NCI-H1436 (cell line): ENCODE measurements around the gene SLC9C1.
"Not testable (repeated sequence)": the region's sequence is repeated elsewhere in the genome, so short reads cannot be mapped to it uniquely, and the experiment has no call there.

Experiments
- DNase-seq: peaks from one replicate; lab custom pipeline; 2025; lab: John Stamatoyannopoulos, UW

The SLC9C1 gene

GRCh38 chr3:112187300-112187699, 106.7 kb downstream of the SLC9C1 start:
- DNase-seq = no peak

GRCh38 chr3:112185423-112186035, 108.5 kb downstream of the SLC9C1 start:
- not testable (repeated sequence) for DNase-seq

DNA sequence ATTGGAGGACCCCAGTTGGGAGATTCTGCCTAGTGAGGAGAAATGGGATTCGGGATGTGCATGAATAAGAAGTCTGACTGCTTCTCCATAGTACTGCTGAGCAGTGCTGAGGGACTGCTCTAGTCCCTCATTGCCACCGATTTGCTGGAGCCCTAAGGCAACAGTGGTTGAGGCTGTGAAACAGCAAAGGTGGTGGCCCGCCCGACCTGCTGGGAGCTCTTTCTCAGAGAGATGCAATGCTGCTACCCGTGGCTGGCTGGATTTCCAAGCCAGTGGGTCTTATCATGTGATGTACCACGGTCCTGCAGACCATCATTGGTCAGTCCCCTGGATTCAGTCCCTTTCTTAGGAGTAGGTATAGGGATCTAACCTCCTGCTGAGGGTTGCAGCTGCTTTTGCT, 118.4 kb downstream of the SLC9C1 start:
- no peak for DNase-seq

DNA sequence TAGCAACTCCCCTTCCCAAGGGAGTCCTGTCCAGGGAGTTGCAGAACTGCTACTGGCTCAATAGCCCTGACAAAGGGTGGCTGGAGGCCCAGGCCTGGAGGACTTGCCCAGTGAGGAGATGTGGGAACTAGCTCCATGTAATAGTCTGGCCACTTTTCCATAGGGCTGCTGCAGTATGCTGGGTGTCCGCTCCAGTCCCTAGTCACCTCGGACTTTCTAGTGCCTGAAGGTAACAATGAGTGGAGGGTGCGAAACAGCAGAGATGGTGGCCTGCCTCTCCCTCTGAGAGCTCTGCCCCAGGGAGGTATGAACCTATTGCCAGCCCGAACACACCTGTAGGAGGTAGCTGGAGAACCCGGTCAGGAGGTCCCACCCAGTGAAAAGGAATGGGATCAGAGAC, 119.0 kb downstream of the SLC9C1 start:
- no peak for DNase-seq

GRCh38 chr3:112171144-112171543, 122.9 kb downstream of the SLC9C1 start:
- DNase-seq = no peak

GRCh38 chr3:112170046-112170445, 124.0 kb downstream of the SLC9C1 start:
- DNase-seq = no peak

- no peak for DNase-seq
These were observed 126.3 kb downstream of the SLC9C1 start for GRCh38 chr3:112167758-112168157.

DNA sequence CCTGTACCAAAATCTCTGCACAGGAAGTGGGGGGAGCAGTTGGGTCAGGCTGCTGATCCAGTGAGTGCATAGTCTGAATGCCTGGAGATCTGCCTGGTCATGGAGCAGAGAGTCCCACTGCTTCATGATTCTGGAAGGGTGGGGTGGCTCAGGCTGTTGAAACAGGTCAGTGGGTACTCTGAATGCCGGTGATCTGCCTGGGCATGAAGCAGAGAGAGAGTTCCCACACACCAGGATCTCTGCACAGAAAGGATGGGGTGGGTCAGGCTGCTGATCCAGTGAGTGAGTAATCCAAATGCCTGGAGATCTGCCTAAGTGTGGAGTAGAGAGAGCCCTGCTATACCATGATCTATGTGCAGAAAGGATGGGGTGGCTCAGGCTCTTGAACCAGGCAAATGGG, 144.9 kb downstream of the SLC9C1 start:
- DNase-seq = no peak

DNA sequence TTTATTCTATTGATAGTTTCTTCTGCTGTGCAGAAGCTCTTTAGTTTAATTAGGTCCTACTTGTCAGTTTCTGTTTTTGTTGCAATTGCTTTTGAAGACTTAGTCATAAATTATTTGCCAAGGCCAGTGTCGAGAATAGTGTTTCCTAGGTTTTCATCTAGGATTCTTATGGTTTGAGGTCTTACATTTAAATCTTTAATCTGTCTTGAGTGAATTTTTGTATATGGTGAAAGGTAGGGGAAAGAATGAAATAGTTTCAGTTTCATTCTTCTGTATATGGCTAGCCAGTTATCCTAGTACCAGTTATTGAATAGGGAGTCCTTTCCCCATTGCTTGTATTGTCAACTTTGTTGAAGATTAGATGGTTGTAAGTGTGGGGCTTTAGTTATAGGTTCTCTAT, 150.3 kb downstream of the SLC9C1 start:
- no peak for DNase-seq

GRCh38 chr3:112143251-112143650, 150.8 kb downstream of the SLC9C1 start:
- DNase-seq = no peak

DNA sequence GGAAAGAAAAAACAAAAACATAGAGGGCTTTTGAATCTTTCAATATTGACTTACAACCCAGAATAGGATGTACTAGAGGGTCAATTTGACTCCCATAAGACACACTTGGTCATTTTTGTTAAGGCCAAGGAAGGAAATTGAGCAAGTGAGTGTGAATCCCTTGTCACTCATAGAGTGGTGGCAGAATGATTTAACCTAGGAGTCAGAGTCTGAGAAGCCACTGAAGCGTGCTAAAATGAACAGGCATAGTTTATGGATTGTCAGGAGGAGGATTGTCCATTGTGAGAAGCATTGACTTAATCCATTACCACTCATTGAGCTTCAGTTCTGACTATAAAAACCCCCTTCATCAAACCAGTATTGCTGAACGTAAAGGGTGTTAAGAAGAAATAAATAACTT, 152.7 kb downstream of the SLC9C1 start:
- no peak for DNase-seq

DNA sequence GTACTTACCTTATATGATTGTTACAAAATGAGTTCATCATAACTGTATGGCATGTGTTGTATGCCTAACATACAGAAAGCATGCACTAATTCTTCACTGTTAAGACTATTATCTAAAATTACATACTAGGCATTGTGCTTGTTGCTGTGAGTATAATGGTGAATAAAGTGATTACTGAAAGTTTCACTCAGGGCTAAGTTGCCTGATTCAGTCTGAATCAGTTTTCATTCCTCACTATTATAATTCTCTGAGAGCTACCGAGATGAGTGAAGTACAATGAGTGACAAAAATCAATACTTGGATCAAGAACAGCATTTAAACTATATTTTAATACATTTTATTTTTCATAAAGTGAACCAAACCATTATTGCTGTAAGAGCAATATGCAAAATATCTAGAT, 153.4 kb downstream of the SLC9C1 start:
- DNase-seq = no peak

DNA sequence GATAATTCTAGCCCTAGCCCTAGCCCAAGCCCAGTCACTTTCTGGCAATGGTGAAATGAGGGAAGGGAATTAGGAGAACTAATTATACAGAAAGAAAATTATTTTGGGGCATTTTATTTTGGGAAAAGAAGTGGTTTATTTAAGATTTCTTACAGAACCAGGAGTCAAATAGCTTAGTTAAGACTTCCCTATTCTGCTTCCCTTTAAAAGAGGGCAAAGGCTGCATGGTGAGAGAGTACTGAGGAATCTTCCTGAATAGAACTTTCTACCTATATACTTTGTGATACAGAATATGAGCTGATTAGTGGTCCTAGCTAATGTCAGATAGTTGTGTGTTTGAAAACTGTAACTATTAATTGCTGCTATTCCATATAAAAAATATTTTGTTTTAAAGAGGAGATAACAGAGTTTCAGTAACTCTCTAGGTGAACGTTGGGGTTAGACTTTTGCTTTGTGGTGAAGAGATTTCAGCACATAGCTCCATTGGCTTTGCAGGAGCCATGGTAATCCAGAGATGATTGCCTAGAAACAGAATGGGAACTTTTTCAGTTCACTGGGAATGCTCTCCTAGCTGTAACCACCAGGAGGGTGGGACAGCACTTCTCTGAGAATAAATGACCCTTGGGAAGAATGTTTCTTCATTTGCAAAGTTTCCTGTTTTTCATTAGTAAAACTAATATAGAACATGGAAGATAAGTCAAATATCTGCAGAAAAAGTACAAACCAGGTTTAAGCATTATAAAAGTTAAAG, 155.6 kb downstream of the SLC9C1 start:
- DNase-seq = no peak

DNA sequence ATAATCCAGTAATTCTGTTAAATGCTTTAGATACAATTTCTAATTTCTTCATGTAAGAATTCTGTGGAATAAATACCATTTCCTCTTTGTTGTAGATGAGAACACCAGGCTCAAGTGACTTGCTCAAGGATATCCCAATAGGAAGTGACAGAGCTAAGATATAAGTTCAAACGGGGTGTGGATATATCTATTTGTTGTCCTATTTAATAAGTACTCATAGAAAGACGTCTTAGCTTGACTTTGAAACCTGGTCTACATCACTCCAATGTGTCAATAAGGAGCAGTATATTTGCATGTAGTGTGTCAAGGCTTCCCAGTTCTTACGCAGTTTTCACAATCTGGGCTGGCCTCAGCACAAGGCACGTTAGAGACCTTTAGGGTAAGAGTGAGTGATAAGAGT, 156.2 kb downstream of the SLC9C1 start:
- no peak for DNase-seq

GRCh38 chr3:112136959-112137693, 156.9 kb downstream of the SLC9C1 start:
- peak; percentile 66 for DNase-seq

DNA sequence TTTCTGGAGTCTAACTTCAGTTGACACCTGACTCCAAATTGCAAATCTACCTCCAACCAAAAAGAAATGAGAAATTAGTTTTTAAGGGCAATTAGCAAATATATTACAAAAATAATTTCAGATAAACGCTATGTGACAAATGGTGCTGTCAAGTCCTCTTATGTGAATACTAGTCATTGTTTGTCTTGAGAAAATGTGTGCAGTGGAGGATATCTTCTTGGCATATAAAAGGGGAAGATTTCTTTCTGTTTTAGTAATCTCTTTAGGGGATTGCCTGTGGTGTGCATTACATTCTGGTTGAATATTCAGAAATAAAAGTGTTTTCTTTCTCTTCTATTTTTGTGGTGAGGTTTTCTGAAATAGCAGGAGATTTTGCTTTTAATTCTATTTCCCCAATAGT, 158.0 kb downstream of the SLC9C1 start:
- no peak for DNase-seq

DNA sequence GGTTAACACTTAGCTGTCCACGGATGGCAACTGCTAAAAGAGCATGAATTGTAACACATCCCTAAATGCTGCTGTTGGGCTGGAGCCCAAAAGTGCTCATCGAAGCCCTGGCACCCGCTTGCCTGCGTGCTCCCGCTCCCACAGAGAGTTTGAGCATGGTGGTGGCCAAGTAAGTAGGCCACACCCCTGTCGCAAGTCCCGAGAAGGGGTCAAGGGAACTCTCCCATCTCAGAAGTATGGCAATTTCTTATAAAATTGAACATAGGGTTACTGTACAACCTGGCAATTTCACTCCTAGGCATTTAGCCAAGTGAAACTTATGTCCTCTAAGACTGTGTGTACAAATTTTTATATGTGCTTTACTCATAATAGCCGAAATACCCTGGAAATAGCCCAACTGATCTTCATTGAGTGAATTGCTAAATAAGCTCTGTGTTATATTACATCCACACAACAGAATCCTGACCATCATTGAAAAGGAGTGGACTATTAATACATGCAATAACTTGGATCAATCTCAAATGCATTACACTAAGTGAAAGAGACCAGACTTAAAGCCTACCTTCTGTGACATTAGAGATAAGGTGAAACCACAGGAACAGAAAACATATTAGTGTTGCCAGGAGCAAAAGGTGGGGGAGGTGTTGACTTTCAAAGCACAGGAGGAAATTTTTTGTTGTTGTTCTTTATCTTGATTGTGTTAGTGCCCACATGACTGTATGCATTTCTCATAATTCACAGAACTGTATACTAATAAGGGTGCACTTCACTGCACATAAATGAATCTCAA, 159.5 kb downstream of the SLC9C1 start:
- no peak for DNase-seq

GRCh38 chr3:112133626-112134334, 160.2 kb downstream of the SLC9C1 start:
- no peak for DNase-seq

DNA sequence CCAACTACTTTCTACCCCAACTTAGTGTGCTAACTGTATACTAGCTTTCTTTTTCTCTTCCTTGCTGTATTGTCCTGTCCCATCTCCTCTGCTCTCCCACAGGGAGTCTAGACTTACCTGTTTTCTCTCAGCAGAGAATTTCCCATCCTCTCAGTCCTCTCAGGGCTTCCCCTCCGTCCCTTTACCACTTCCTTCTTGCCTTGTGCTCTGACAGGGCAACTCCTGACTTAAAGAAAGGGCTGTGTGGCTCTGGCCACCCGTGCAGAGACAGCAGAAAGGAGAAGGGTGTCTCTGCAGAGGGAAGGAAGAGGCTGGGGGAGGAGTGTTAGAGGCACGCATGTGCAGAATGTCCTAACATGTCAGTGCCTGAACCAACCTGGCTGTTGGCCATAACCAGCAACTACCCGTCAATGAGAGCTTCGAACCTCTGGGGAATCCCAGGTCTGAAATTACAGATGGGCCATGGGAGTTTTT, 161.0 kb downstream of the SLC9C1 start, which contains the start of gene GCSAM:
GCSAM (minus strand) TSS at position 274 of the 474 bp plus-strand sequence; CDS start at position 146, 128 bp downstream.
- peak; percentile 50 for DNase-seq

- no peak for DNase-seq
These were observed 161.5 kb downstream of the SLC9C1 start for GRCh38 chr3:112132554-112132953.

DNA sequence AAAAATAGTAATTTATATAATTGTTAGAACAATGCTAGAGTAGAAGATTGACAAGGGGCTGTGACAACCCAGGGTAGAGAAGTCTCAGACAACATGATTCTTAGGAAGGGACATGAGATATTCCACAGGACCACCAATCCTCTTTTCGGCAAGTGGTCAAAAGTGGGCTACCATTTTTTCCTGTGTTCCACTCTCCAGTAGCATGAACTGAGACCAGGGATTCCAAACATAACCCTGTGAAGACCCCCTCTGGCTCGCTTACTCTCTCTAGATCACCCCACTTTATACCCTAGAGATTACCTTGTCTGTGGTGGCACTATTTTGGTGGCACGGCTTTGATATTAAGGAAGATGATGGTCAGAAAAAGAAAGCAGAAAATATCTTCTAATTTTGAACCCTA, 161.9 kb downstream of the SLC9C1 start:
- DNase-seq = no peak
